Glomerular visceral epithelial cell (primary cell): ENCODE measurements around the gene RRBP1.

Source experiments
- DNase-seq: peaks from one replicate; pipeline ENCODE4 v3.0.0-alpha.2; 2016; ENCODE audit errors: extremely low spot score

The RRBP1 gene, protein sequence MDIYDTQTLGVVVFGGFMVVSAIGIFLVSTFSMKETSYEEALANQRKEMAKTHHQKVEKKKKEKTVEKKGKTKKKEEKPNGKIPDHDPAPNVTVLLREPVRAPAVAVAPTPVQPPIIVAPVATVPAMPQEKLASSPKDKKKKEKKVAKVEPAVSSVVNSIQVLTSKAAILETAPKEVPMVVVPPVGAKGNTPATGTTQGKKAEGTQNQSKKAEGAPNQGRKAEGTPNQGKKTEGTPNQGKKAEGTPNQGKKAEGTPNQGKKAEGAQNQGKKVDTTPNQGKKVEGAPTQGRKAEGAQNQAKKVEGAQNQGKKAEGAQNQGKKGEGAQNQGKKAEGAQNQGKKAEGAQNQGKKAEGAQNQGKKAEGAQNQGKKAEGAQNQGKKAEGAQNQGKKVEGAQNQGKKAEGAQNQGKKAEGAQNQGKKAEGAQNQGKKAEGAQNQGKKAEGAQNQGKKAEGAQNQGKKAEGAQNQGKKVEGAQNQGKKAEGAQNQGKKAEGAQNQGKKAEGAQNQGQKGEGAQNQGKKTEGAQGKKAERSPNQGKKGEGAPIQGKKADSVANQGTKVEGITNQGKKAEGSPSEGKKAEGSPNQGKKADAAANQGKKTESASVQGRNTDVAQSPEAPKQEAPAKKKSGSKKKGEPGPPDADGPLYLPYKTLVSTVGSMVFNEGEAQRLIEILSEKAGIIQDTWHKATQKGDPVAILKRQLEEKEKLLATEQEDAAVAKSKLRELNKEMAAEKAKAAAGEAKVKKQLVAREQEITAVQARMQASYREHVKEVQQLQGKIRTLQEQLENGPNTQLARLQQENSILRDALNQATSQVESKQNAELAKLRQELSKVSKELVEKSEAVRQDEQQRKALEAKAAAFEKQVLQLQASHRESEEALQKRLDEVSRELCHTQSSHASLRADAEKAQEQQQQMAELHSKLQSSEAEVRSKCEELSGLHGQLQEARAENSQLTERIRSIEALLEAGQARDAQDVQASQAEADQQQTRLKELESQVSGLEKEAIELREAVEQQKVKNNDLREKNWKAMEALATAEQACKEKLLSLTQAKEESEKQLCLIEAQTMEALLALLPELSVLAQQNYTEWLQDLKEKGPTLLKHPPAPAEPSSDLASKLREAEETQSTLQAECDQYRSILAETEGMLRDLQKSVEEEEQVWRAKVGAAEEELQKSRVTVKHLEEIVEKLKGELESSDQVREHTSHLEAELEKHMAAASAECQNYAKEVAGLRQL (N-terminal part only)

GRCh38 chr20:17682103-17682888 is at the start of gene RRBP1:
Gene RRBP1 (minus strand): TSS chr20:17682242. CDS start chr20:17660507, 21,735 bp downstream.
- peak; percentile 100 for DNase-seq

GRCh38 chr20:17731233-17731632 is 49.2 kb upstream of the RRBP1 start:
- DNase-seq, result no peak

DNA sequence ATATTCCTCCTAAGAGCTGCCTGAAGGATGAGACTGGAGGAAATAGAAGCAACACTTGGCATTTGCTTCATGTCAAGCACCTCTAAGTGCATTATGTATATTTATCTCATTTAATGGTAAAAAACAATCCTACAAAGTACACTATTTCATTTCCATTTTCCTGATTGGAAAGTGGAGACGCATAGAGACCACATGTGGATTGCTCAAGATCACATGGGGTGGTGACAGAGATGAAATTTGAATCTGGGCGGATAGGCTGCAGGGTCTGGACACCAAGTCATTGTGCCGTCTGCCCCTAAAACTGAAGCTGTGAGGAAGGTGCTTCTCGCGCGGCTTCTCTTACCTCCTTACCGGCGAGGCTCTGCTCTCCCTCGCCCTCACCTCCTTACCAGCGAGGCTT is 48.0 kb upstream of the RRBP1 start:
- DNase-seq, result no peak

DNA sequence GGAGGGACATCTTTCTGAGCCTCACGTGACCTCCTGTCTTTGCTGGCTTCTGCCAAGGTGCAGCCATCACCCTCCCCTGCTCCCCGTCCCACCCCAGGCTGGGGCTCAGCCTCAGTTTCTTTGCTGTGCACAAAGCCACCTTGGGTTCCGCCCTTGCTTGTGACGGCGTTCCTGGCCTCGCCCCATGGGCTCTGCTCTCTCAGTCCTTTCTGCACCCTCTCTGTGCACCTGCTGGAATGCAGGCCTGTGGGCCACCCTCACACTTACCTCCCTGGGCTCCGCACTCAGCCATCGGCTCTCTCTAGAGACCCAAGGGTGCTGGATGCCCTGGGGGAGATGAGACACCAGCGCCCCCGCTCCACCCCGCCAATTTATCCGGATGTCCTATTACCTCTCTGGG is 46.0 kb upstream of the RRBP1 start:
- DNase-seq, result no peak

DNA sequence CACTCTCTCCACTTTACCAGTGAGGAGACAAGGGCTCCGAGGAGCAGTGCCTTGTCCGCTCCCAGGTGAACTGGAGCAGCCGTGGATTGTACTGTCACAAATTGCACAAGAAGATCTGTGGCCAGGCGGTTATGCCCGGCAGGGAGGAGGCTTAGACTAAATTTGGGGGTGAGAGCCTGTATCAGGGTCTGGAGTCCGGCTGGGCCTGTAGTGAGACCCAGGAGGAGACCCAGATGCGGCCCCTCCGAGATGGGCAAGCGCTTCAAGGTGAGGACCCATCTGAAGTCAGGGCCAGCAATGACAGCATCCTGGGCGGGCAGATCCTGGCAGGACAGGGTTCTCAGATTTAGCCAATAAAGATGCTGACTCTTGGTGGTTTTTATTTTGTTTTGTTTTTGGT is 45.3 kb upstream of the RRBP1 start:
- DNase-seq, result no peak

- no peak for DNase-seq
Observed at GRCh38 chr20:17726902-17727301, 44.9 kb upstream of the RRBP1 start.

DNA sequence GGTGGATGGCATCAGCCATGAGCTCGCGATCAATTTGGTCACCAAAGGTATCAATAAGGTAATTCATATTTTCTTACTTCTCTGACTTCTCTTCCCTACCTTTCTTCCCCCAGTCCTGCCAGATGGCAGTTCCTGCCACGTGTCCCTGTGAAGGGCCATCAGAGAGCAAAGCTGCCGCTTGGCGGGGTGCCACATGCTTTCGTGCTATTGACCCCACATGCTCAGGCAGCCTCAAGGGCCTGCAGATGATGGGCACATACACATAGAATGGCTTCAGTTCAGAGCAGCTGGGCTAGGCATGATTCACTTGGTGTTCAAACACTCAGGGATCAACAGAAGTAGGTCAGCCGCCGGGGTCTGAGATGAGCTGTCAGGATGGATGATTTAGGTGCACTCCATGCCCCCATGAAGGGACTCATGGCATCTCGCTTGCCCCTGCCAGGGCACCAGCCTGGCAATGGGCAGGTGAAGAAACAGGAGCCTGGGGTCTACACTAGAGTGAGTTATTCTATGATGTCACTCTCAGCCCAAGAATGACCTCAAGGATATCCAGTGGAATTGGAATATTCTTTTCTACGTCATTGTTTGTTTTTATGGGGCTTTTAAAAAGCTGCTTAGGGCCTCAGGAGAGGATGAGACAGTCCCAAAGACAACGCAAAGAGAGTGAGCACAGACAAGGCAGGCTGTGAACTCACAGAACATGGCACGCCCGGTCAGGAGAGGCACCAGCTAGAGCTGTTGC is 43.2 kb upstream of the RRBP1 start:
- no peak for DNase-seq

- DNase-seq, result no peak
Observed at GRCh38 chr20:17723301-17723691, 41.3 kb upstream of the RRBP1 start.

DNA sequence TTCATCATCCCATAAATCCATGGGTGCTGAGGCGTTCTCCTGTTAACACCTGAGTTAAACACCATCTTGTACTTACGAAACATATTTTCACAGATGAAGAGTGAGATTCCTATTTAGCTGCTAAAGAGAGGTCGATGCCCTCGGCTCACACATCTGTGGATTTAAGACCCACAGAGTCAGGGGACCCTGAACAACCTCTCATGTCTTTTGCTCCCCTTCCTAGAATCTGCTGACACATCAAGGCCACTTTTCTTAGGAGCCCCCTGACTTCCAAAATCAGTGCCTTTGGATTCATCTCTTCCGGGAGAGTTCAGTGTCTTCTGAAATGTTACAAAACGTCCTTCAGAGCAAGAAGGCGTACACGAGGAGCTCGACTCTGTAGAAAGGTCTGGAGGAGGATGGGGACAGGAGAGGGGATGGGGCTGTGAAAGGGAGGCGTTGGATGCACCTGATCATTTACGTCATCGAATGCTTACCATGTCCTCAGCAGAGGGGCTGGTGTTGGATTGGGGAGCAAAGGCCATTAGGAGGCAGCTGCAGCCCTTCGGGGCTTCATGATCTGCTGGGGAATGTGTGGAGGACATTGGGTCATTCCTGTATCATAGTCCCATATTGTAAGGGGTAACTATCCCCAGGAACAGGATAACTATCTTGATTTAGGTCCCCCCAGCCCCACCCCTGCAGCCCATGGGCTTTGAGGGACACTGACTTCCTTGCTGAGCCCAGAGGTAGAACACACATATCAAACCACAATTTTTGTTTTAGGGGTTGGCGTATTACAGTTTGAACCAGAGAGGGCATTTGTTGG is 40.7 kb upstream of the RRBP1 start:
- DNase-seq, result no peak

DNA sequence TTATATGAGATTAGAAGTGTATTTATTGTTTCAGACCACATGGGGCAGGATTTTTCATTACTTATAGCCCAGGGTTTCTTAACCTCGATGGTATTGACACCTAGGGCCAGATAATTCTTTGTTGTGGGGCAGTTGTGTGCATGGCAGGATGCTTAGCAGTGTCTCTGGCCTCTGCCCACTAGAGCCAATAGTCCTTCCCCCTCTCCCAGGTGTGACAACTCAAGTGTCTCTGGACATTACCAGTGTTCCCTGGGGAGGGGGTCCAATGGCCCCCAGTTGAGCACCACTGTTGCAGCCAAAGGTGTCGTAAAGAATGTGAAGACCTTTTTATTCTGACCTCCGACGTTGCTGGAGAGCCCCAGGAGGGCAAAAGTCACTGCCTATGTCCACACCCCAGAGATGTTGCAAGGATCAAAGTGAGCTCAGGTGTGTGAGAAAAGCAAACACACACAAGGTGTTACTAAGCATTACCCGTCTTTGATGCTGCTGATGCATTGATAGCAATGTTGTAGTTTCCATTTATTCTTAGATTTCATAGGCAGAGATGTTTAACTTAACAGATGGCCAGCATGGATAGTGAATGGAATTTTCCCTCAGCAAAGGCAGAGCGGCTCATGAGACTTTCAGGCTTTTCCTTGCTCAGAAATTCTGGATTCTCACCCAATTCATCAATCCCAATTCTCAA is 39.9 kb upstream of the RRBP1 start:
- no peak for DNase-seq

GRCh38 chr20:17720755-17721154 is 38.7 kb upstream of the RRBP1 start:
- no peak for DNase-seq

- DNase-seq, result no peak
Observed at GRCh38 chr20:17716331-17716730, 34.3 kb upstream of the RRBP1 start.

DNA sequence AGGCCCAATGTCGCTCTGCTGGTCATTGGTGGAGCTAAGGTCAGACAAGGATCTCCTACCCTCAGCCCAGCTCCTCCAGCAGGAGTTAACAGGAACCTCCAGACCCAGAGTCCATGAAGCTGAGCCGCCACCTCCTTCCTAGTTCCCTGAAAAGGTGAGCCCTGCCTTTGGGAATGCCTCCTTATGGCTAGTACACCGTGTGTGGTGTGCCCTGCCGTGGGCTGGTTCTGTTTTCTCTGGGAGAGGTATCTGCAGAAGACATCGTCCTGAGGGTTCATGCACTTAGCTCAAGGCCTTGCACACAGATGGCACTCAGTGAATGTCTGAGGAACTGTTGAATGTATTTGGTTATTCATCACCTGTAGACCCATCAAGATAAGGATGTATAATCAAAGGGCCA is 33.0 kb upstream of the RRBP1 start:
- no peak for DNase-seq

- DNase-seq, result no peak
Observed at GRCh38 chr20:17714597-17714996, 32.6 kb upstream of the RRBP1 start.

DNA sequence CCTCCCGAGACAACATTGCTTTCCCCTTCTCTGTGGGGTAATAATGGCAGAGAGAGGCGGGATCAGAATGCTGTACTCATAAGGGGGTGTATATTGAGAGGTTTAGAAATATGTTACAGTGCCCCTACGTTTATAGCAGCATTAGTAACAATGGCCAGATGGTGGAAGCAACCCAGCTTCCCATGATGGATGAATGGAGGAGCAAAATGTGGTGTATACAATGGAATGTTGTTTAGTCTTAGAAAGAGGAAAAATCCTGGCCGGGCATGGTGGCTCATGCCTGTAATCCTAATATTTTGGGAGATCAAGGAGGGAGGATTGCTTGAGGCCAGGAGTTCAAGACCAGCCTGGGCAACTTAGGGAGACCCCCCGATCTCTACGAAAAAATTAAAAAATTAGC is 30.7 kb upstream of the RRBP1 start:
- no peak for DNase-seq

DNA sequence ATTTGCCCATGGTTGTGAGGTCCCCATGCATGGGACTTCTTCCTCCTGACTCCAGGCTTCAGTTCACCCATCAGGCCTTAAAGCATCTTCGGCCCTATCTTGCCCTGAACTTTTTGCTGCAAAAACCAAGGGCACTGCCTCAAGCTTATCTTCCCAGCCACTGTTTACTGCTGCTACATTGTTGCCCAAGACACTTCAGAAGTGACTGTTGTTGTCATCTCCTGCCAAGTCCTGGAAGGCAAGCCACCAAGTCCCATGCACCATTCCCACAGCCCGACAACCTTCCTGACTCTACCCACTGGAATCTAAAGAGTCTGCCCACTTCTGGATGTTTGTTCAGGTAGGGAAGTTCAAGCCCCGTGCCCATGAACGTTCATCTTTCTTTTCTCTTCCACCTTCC is 30.2 kb upstream of the RRBP1 start:
- no peak for DNase-seq

DNA sequence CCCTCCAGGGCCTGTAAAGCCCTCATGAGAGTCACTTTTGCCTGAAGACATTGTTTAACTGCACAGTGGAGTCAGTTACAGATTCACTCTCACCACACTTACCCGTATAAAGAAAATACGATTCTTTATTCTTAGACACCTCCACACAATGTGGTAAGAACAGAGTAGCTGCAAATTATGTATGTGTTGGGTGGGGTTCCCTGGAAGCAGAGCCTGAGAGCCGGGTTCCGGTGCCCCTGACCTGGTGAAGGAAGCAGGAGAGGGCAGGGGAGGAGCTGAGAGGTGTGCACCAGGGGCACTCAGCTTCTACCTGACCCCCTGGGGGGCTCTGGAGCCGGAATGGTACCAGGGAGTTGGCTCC is 29.2 kb upstream of the RRBP1 start:
- no peak for DNase-seq

DNA sequence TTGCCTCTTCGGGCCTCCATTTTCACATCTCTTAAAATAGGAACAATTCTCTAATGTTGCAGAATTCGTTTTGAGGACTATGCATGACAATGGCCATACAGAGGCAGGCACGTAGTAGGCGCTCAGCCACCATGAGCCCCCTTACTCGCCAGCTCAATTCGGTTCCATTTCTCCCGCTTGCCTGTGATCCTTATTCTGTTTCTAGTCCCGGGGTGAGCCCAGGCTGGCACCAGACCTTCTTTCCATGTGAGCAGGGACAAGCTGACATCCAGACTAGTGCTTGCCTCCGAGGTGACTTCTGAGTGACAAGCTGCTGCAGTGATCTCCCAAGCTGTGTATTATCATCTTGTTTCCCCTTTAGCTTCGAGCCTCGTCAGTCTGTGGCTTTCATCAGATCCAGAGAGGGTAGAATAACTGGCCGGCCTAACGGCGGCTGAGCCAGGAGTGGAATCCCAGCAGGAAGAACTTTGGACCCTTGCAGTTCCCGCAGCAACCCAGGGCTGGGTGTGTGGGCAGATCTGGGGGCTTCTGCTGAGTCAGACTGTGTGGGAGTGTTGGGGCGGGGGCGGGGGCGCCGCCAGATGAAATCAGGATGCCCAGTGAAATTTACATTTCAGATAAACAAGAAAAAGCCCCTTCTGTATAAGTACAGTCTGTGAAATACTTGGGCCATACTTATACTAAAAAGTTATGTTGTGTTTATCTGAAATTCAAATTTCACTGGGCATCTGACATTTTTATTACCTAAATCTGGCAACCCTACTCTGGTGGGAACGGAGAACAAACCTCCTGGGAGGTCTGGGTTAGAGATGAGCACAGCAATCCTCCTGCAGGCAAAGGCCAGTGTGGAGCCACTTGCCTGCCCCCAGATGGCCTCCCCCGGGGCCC is 28.6 kb upstream of the RRBP1 start:
- no peak for DNase-seq
